Keratinocyte (primary cell): ENCODE data around the gene SRCIN1.

ENCODE experiments used
- EZH2 ChIP-seq: IDR thresholded peaks from one replicate; pipeline ENCODE4 v1.6.1; 2012; ENCODE audit warnings: inconsistent platforms, mild to moderate bottlenecking, low read length, moderate library complexity
- TF ChIP-seq, protein P1 (sequence below), 3 experiments: IDR thresholded peaks in 1 of 3; conservative IDR thresholded peaks in 1 of 3; optimal IDR thresholded peaks in 1 of 3; 2 replicates in 2 of 3; 3 replicates in 1 of 3; pipeline versions ENCODE3 to v1.5.1; 2011; ENCODE audit warnings: low read length in 3 of 3, mild to moderate bottlenecking in 3 of 3, moderate library complexity in 2 of 3, control low read depth in 1 of 3, inconsistent platforms in 1 of 3; ENCODE audit not compliant: insufficient read depth in 2 of 3; ENCODE audit errors: extremely low read depth in 1 of 3

GRCh38 chr17:38550661-38551060, 55.1 kb downstream of the SRCIN1 start:
- TF ChIP-seq, protein P1, sequence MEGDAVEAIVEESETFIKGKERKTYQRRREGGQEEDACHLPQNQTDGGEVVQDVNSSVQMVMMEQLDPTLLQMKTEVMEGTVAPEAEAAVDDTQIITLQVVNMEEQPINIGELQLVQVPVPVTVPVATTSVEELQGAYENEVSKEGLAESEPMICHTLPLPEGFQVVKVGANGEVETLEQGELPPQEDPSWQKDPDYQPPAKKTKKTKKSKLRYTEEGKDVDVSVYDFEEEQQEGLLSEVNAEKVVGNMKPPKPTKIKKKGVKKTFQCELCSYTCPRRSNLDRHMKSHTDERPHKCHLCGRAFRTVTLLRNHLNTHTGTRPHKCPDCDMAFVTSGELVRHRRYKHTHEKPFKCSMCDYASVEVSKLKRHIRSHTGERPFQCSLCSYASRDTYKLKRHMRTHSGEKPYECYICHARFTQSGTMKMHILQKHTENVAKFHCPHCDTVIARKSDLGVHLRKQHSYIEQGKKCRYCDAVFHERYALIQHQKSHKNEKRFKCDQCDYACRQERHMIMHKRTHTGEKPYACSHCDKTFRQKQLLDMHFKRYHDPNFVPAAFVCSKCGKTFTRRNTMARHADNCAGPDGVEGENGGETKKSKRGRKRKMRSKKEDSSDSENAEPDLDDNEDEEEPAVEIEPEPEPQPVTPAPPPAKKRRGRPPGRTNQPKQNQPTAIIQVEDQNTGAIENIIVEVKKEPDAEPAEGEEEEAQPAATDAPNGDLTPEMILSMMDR (optimal IDR thresholded peaks at IDR 0.05 in 1 of 3, IDR thresholded peaks at IDR 0.05 in 1 of 3, conservative IDR thresholded peaks at IDR 0.05 in 1 of 3; ENCODE audit: extremely low read depth in 1 of 3, insufficient read depth in 2 of 3, low read length in 3 of 3): no peak
- TF ChIP-seq EZH2: no peak
